T-helper 1 cell (primary cell): Measurements from ENCODE around the gene ESRRA.
"Not testable (repeated sequence)": the region's sequence is repeated elsewhere in the genome, so short reads cannot be mapped to it uniquely, and the experiment has no call there.

ENCODE experiments used
- DNase-seq, 5 donors: peaks; one replicate each; pipeline ENCODE4 v3.0.0-alpha.2; 2012 to 2020

Gene ESRRA

DNA sequence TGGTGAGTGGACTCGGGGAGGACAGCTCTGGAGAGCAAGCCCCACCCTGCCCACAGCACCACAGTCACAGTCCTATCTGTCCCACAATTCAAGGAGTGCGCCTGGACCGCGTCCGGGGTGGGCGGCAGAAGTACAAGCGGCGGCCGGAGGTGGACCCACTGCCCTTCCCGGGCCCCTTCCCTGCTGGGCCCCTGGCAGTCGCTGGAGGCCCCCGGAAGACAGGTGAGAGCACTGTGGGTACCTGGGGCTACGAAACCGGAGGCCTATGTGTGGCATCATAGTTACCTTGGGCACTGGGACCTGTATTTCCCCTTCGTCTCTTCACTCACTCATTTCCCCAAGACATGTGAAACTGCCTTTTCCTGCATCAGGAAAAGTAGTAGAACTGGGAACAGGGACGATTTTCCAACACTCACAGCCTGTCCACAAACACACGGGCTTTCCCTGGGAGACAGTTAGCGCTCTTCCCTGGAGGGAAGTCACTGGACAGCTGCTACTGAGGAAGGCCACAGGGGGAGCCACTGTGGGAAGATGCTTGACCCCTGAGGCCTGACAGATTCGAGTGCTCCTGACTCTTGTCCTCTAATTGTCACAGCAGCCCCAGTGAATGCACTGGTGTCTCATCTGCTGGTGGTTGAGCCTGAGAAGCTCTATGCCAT, 9.0 kb downstream of the ESRRA start:
- DNase-seq = no peak

DNA sequence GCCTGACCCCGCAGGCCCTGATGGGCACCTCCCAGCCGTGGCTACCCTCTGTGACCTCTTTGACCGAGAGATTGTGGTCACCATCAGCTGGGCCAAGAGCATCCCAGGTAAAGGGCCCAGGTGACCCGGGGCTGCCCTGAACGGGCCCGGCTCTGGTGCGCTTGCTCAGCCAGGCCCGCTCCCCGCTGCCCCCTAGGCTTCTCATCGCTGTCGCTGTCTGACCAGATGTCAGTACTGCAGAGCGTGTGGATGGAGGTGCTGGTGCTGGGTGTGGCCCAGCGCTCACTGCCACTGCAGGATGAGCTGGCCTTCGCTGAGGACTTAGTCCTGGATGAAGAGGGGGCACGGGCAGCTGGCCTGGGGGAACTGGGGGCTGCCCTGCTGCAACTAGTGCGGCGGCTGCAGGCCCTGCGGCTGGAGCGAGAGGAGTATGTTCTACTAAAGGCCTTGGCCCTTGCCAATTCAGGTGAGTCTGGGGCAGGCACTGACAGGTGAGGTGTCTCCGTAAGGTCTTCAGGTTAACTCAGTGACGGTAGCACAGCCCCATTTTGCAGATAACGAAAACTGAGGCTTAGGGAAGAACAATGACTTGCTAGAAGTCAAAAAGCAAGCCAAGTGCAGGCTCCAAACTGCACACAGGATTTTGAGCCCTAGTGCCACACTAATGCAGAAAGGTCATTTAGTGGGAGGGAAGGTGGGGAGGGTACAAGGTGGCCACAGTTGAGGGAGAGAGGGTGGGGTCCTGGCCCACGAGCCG, 9.7 kb downstream of the ESRRA start:
- no peak for DNase-seq

DNA sequence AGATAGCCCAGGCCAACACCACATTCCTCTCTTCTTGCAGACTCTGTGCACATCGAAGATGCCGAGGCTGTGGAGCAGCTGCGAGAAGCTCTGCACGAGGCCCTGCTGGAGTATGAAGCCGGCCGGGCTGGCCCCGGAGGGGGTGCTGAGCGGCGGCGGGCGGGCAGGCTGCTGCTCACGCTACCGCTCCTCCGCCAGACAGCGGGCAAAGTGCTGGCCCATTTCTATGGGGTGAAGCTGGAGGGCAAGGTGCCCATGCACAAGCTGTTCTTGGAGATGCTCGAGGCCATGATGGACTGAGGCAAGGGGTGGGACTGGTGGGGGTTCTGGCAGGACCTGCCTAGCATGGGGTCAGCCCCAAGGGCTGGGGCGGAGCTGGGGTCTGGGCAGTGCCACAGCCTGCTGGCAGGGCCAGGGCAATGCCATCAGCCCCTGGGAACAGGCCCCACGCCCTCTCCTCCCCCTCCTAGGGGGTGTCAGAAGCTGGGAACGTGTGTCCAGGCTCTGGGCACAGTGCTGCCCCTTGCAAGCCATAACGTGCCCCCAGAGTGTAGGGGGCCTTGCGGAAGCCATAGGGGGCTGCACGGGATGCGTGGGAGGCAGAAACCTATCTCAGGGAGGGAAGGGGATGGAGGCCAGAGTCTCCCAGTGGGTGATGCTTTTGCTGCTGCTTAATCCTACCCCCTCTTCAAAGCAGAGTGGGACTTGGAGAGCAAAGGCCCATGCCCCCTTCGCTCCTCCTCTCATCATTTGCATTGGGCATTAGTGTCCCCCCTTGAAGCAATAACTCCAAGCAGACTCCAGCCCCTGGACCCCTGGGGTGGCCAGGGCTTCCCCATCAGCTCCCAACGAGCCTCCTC, 10.6 kb downstream of the ESRRA start:
- DNase-seq = not testable (repeated sequence)

DNA sequence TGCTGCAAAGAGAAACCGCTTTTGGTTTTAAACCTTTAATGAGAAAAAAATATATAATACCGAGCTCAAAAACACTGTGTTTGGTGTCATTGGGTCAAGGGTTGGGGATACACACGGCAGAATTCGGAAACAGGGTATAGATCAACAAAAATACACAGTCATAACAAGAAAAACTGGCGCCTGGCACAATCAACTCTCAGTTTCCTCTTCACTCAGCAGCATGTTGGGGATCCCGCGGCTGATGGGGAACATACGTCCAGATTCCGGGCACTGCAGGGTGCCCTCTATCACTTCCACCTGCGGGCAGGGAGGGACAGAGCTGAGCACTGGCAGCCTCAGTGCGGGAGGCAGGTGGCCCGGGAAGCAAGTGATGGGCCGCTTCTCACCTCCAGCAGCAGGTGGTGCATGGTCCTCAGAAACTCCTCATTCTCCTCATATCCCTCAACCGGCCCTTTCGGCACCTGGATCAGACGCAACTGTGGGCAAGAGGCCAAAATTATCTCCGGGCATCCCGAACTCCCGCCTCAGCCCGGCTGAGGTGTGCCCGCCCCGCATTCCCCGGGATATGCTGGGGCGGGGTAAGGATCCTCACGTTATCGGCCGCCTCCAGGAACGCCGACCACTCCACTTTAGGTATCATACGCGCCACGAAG, 11.5 kb downstream of the ESRRA start:
- peak in 3 of 5 donors; percentile 38 to 69 (median 41) for DNase-seq

DNA sequence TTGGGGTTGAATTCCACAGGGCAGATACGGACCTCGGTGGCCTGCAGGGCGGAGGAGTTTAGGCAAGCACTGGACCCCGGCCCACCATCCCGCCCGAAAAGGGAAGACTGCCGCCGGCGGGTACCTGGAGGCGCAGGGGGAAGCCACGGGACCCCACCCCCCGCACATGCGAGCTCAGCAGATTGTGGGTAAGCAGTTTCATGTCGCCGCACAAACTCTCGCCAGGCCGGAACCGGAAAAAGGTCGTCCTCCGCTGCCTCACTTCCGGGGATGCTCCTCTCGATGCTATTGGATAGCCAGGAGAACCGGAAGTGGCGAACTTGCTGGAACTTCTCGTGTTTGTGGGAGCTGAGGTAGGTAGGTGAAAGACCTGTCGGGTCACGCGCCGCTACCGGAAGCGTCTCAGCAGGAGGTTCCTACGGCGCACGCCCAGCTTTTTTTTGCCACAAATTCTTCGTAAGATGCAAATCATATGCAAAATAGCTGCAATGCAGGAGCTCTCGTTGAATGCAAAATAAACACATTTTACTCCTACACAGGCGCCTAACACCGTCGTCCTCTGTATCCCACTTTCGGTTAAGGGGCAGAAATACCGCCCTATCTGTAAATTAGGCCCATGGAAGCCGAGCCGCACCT, 12.1 kb downstream of the ESRRA start, which contains the start of gene TRMT112:
TSS of gene TRMT112 (minus strand) at position 235 of the 636 bp plus-strand sequence. CDS start at position 202, 33 bp downstream.
- peak; percentile 93 to 99 (median 97) for DNase-seq

- DNase-seq = peak; percentile 89 to 99 (median 92)
Measured at GRCh38 chr11:64317961-64318765, 12.8 kb downstream of the ESRRA start, which contains the start of gene PRDX5. Gene PRDX5 (plus strand): TSS chr11:64318121. CDS start chr11:64318216, 95 bp downstream.

DNA sequence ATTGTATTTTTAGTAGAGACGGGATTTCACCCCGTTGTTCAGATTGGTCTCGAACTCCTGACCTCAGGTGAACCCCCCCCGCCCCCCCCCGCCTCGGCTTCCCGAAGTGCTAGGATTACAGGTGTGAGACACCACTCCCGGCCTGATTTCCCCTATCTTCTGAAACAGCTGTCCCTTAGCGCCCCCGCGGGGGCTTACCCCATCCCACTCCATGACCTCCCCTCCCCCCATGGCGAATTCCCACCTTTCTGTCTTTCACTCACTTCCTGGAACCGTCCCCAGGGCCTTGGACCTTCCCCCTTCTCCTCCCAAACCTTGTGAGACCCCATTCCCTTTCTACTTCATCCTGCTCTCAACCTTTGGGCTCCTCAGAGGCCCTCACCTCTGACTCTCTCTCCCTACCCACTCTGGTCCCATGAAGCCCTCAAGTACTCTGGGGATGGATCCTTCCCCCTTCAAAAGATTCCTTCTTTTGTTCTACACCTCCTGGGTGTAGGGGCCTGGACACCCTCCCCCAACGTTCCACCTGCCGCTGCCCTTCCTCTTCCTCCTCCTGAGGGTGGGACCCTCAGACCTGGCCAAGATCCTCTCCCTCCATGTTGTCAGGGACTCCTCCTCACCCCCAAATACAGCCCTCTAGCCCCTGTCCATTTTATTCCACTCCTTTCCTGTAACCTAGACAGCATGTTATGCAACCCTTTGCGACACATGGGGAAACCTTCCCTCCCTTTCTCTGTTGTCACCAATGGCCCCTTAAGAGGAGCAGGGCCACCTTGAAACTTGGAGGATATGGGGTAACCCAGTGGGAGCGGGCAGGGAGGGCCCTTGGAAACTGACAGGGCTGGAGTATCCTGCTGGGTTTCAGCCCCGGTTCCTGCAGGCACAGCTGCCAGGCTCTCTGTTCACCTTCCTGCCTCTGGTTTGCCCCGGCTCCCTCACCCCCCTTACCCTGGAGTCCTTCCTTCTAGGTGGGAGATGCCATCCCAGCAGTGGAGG, 13.7 kb downstream of the ESRRA start:
- DNase-seq = no peak

DNA sequence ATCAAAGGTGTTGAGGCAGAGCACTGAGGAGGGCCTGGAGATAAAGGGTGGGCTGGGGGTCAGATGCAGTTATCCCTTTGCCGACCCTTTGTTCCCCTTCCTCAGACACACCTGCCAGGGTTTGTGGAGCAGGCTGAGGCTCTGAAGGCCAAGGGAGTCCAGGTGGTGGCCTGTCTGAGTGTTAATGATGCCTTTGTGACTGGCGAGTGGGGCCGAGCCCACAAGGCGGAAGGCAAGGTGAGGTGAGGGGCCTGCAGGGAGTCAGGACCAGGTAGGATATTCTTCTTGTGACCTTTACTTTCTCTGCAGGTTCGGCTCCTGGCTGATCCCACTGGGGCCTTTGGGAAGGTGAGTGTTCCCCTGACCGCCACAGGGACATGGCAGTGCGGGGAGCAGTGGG, 15.2 kb downstream of the ESRRA start:
- no peak for DNase-seq

DNA sequence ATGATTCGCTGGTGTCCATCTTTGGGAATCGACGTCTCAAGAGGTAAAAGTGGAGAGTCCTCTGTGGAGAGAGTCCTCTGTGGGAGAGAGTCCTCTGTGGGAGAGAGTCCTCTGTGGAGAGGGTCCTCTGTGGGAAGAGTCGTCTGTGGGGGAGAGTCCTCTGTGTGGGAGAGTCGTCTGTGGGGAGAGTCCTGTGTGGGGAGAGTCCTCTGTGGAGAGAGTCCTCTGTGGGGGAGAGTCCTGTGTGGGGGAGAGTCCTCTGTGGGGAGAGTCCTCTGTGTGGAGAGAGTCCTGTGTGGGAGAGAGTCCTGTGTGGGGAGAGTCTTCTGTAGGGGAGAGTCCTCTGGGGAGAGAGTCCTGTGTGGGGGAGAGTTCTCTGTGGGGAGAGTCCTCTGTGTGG, 15.7 kb downstream of the ESRRA start:
- DNase-seq = no peak

DNA sequence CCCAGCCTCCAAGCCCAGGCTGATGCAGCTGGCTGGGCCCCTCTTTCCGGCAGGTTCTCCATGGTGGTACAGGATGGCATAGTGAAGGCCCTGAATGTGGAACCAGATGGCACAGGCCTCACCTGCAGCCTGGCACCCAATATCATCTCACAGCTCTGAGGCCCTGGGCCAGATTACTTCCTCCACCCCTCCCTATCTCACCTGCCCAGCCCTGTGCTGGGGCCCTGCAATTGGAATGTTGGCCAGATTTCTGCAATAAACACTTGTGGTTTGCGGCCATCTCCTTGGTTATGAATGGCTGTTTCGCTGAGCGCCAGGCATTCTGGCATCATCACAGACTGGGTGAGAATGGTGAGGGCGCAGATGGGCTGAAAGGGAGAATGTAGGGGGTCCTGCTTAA, 16.2 kb downstream of the ESRRA start:
- no peak for DNase-seq

DNA sequence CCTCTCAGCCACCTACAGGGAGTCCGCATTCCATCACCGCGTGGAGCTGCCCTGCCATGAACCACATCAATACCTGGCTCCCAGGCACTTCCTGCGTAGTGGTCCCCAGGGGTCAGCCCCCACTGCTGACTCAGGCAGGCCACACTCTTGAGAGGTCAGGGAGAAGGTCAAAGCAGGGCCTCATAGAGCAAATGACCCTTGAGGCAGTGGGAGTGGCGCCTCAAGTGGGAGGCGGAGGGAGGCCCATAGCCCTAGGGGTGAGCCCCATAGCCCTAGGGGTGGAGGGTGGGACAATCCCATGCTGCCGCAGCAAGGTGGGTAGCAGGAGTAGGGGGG, 17.6 kb downstream of the ESRRA start:
- no peak for DNase-seq

DNA sequence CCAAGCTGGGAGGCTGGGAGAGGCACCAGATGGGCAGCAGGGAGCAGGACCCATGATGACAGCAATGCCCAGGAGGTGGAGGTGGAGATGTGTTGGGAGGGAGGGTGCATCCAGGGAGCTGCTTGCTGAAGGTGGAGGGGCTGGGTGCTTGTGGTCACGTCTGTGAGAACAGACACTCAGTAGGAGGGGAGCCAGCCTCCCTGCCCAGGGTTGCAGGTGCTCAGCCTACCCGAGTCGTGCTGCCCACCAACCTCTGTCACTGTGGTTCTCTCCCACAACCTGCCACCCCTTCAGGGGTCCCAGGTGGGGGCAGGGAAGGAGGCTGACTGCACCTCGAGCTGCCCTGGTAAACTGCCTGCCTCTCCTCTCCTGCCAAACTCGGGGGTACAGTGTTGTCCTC, 18.0 kb downstream of the ESRRA start:
- DNase-seq = no peak

- not testable (repeated sequence) for DNase-seq
Measured at GRCh38 chr11:64323984-64324383, 18.7 kb downstream of the ESRRA start.

GRCh38 chr11:64324692-64325469, 19.6 kb downstream of the ESRRA start:
- DNase-seq = no peak

GRCh38 chr11:64327375-64327774, 22.1 kb downstream of the ESRRA start:
- DNase-seq = no peak

GRCh38 chr11:64327993-64328392, 22.7 kb downstream of the ESRRA start:
- DNase-seq = no peak

DNA sequence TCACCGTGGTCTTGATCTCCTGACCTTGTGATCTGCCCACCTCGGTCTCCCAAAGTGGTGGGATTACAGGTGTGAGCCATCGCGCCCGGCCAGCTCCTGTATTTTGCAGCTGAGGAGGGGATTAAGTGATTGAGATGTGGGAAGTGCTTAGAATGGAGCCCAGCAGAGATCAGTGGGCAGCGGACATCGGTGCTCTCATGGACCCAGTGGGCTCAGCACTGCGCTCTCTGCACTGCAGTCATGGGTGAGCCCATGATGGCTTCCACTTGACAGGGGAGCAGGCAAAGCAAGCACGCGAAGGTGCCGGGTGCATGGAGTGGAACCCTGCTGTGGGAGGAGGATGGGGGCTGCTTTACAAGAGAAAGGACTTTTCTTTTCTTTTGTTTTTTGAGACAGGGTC, 25.6 kb downstream of the ESRRA start:
- DNase-seq = no peak

DNA sequence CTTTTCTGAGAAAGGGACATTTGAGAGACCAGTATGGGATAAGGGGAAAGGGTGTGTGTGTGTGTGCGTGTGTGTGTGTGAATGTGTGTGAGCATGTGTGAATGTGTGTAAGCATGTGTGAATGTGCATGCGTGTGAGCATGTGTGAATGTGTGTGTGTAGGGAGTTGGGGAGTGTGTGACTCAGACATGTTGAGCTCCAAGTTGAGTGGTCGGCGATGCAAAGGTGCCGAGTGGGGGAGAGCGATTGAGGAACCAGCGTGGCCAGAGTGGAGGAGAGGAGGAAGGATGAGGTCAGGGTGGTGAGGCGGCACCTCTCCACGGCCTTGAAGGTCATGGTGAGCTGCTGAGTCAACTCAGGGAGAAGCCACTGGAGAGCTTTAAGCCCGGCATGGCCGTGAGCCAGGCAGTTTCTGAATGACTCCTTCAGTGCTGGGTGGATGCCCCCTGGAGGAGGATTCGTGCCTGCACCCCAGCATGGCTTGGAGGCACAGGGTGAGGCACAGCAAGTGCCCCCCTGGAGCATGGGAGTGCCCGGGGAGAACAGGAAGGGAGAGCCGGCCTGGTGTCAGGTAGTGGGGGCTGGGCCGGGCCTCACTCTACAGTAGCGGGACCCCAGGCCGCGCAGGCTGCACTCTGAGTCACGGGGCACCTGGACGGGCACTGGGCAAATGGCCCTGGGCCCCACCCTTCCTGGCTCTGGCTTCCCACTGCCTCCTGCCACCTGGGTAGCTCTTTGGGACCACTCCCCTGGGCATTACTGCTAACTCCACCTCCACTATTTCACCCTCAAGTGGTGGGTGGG, 26.4 kb downstream of the ESRRA start:
- peak in 4 of 5 donors; percentile 43 to 86 (median 46) for DNase-seq
